Endothelial cell of umbilical vein (primary cell): ENCODE results near the gene MRPL21. TPM values are rescaled to one million over a fixed set of nuclear protein-coding genes. Genes with fewer than 3 reads are reported as not detected.

Source experiments
- BruUV-seq: library from RNA; stranded (reverse); fragments of 400-500 nt; replicated peaks from 2 replicates; lab custom pipeline; 2021; lab: Mats Ljungman, UMichigan
- CTCF ChIA-PET: fragments of 300-600, 350-600 bp; sonication (Branson Sonifier 250); formaldehyde crosslinking; loops from one replicate; lab custom pipeline; 2021; ENCODE audit warnings: antibody characterized with exemption, inconsistent platforms; lab: Charles Lee
- POLR2A ChIA-PET: fragments of 300-600, 350-600 bp; sonication (Branson Sonifier 250); formaldehyde crosslinking; loops from one replicate; lab custom pipeline; 2021; ENCODE audit warnings: antibody characterized with exemption, inconsistent platforms; lab: Charles Lee
- DNase-seq: peaks from one replicate; pipeline ENCODE4 v3.0.0-alpha.2; 2011; ENCODE audit warnings: low read depth, low spot score
- FAIRE-seq: peaks from 2 replicates; lab custom pipeline; 2011; peaks lifted over from hg19 to GRCh38; lab: Jason Lieb, UNC
- H2AFZ ChIP-seq: 2 replicates; pipeline ENCODE4 v1.6.0; 2012; ENCODE audit warnings: low read depth, low read length, control low read depth, inconsistent platforms
- H3K27ac ChIP-seq: 2 replicates; pipeline ENCODE4 v1.5.1; 2011; ENCODE audit warnings: low read depth, mild to moderate bottlenecking, control low read depth, low read length, moderate library complexity; ENCODE audit not compliant: insufficient read depth
- H3K27me3 ChIP-seq, 2 experiments: 2 replicates each; pipeline versions ENCODE4 v1.6.0 to v1.6.1; 2011; ENCODE audit warnings: low read length in 2 of 2, mixed read lengths in 1 of 2; ENCODE audit not compliant: control insufficient read depth in 2 of 2, insufficient read depth in 2 of 2
- H3K36me3 ChIP-seq, 2 experiments: 2 replicates in 1 of 2; 3 replicates in 1 of 2; pipeline ENCODE4 v1.5.1; 2011; ENCODE audit warnings: low read length in 2 of 2, mild to moderate bottlenecking in 1 of 2, moderate library complexity in 1 of 2; ENCODE audit not compliant: control insufficient read depth in 2 of 2, insufficient read depth in 2 of 2; ENCODE audit errors: extremely low read depth in 1 of 2
- H3K4me1 ChIP-seq: 3 replicates; pipeline ENCODE4 v1.5.1; 2011; ENCODE audit warnings: mild to moderate bottlenecking, low read length; ENCODE audit not compliant: control insufficient read depth, insufficient read depth; ENCODE audit errors: extremely low read depth
- H3K4me2 ChIP-seq: 2 replicates; pipeline ENCODE4 v1.6.1; 2011; ENCODE audit warnings: low read length, control low read depth, mixed read lengths; ENCODE audit not compliant: insufficient read depth
- H3K4me3 ChIP-seq, 3 experiments: fragments of 200-600 bp in 1 of 3; sonication (generic), shearing (Covaris generic) in 1 of 3; replicated peaks in 1 of 3; 2 replicates each; pipeline ENCODE4 v1.5.1; 2011 to 2016; ENCODE audit warnings: control low read depth in 3 of 3, low read length in 3 of 3, mild to moderate bottlenecking in 2 of 3, inconsistent platforms in 1 of 3, low read depth in 1 of 3, moderate library complexity in 1 of 3; ENCODE audit not compliant: insufficient read depth in 1 of 3
- H3K79me2 ChIP-seq: 2 replicates; pipeline ENCODE4 v1.6.0; 2012; ENCODE audit warnings: low read length, inconsistent platforms; ENCODE audit not compliant: control insufficient read depth, insufficient read depth
- H3K9ac ChIP-seq: replicated peaks from 2 replicates; pipeline ENCODE3; 2011; ENCODE audit warnings: low read length, control low read depth; ENCODE audit not compliant: insufficient read depth; ENCODE audit errors: extremely low read depth
- H3K9me1 ChIP-seq: replicated peaks from 3 replicates; pipeline ENCODE4 v1.6.0; 2011; ENCODE audit warnings: mild to moderate bottlenecking, low read length; ENCODE audit not compliant: control insufficient read depth, insufficient read depth; ENCODE audit errors: extremely low read depth
- H3K9me3 ChIP-seq: replicated peaks from 2 replicates; pipeline ENCODE4 v1.5.1; 2012; ENCODE audit warnings: low read length, inconsistent platforms; ENCODE audit not compliant: control insufficient read depth, insufficient read depth
- H4K20me1 ChIP-seq: replicated peaks from 2 replicates; pipeline ENCODE3; 2011; ENCODE audit warnings: mild to moderate bottlenecking, low read length; ENCODE audit not compliant: control insufficient read depth, insufficient read depth; ENCODE audit errors: extremely low read depth
- CTCF ChIP-seq, 2 donors: IDR thresholded peaks; 1 replicate in 1 of 2; 2 replicates in 1 of 2; pipeline ENCODE4 v1.5.1; 2011; ENCODE audit warnings: low read length in 2 of 2, mild to moderate bottlenecking in 2 of 2, moderate library complexity in 2 of 2, control low read depth in 1 of 2, inconsistent platforms in 1 of 2, low read depth in 1 of 2; ENCODE audit not compliant: insufficient read depth in 1 of 2; ENCODE audit errors: extremely low read depth in 1 of 2
- EZH2 ChIP-seq: IDR thresholded peaks from 2 replicates; pipeline ENCODE4 v1.6.1; 2012; ENCODE audit warnings: borderline replicate concordance, low read depth, mild to moderate bottlenecking, moderate library complexity, low read length, inconsistent platforms; ENCODE audit not compliant: severe bottlenecking
- FOS ChIP-seq: IDR thresholded peaks from 2 replicates; pipeline ENCODE4 v1.6.1; 2011; ENCODE audit warnings: mild to moderate bottlenecking, low read length, moderate library complexity, borderline replicate concordance; ENCODE audit not compliant: insufficient read depth
- GATA2 ChIP-seq: IDR thresholded peaks from 2 replicates; pipeline ENCODE4 v1.7.0; 2011; ENCODE audit warnings: low read depth, mild to moderate bottlenecking, moderate library complexity, mixed read lengths, low read length; ENCODE audit not compliant: insufficient read length, insufficient read depth
- JUN ChIP-seq: IDR thresholded peaks from 2 replicates; pipeline ENCODE4 v1.6.1; 2011; ENCODE audit warnings: borderline replicate concordance, low read depth; ENCODE audit not compliant: insufficient read length, insufficient read depth
- MAX ChIP-seq: IDR thresholded peaks from 2 replicates; pipeline ENCODE4 v1.6.1; 2011; ENCODE audit not compliant: insufficient read depth, insufficient read length
- MYC ChIP-seq: IDR thresholded peaks from one replicate; pipeline ENCODE4 v1.6.1; 2011; ENCODE audit warnings: mild to moderate bottlenecking, low read depth, low read length
- POLR2A ChIP-seq: IDR thresholded peaks from 2 replicates; pipeline ENCODE4 v1.6.1; 2012; ENCODE audit warnings: low read depth, mild to moderate bottlenecking, control low read depth, low read length
- POLR2AphosphoS5 ChIP-seq: IDR thresholded peaks from 2 replicates; pipeline ENCODE4 v1.6.1; 2012; ENCODE audit warnings: low read depth, mild to moderate bottlenecking, control low read depth, low read length, moderate library complexity; ENCODE audit not compliant: insufficient read depth
- dilution Hi-C: fragments of 300-500 bp; cut with MboI; formaldehyde crosslinking; loops from one replicate; pipeline ENCODE4 v1.15.0; 2019; ENCODE audit warnings: low sequenced_read_pairs; ENCODE audit not compliant: extremely low pct_ligation_motif_present
- intact Hi-C: fragments of 100-400 bp; cut with micrococcal nuclease; formaldehyde crosslinking; loops from one replicate; pipeline ENCODE4 v1.10.0; 2022
- polyA plus RNA-seq, 4 experiments: library from polyadenylated mRNA; depleted of rRNA in 3 of 4; stranded (reverse) in 3 of 4; unstranded in 1 of 4; fragments of >200 nt; gene quantifications; 2 replicates each; pipeline versions ENCODE4 v1.2.1 to v1.2.3, GENCODE V29; 2011 to 2012; ENCODE audit warnings: missing spikeins in 1 of 4
- total RNA-seq: library from RNA; stranded (reverse); gene quantifications from 2 replicates; pipeline ENCODE4 v1.2.3, GENCODE V29; 2021

MRPL21 gene
- total and polyA plus RNA-seq, 2 donors (not counting 3 experiments of a cell fraction or from before 2014, with no cell fraction given) = 52.2 to 65.5 TPM

- Histone ChIP-seq H3K4me1 (no peaks in the 10 kb centered on the region), H3K27me3 (no peaks in the 10 kb centered on the region), H4K20me1 (no peaks in the 10 kb centered on the region), H3K36me3 (peaks cover 10 to 44% of the 10 kb centered on the region in 2 experiments), H3K4me3 (no peak overlapping the region), H3K9ac (no peak overlapping the region), H3K9me1 (no peaks in the 10 kb centered on the region), H3K27ac (no peak overlapping the region), H3K79me2 (peaks cover 3% of the 10 kb centered on the region), H3K9me3 (no peaks in the 10 kb centered on the region), H2AFZ (no peak overlapping the region), H3K4me2 (no peak overlapping the region)
- no TSS peak for BruUV-seq
- no peak for TF ChIP-seq POLR2A
- TF ChIP-seq FOS = no peak
- TF ChIP-seq POLR2AphosphoS5 = no peak
- no peak for TF ChIP-seq GATA2
- TF ChIP-seq MAX = no peak
- ChIA-PET POLR2A (no interaction called here), CTCF (no interaction called here)
- dilution Hi-C loops = no loop called here
- FAIRE-seq = no peak
- intact Hi-C loops = no loop called here
- no peak for DNase-seq
Measured at GRCh38 chr11:68910965-68911364, 7.3 kb upstream of the MRPL21 start.

- ChIA-PET POLR2A (no interaction called here), CTCF (no interaction called here)
- Histone ChIP-seq H3K9ac (no peak overlapping the region), H3K27me3 (no peaks in the 10 kb centered on the region), H3K27ac (no peak overlapping the region), H3K4me3 (no peak overlapping the region), H3K9me1 (no peaks in the 10 kb centered on the region), H3K4me1 (peaks cover 6% of the 10 kb centered on the region), H3K79me2 (peaks cover 21% of the 10 kb centered on the region), H2AFZ (no peak overlapping the region), H4K20me1 (no peaks in the 10 kb centered on the region), H3K9me3 (no peaks in the 10 kb centered on the region), H3K36me3 (peaks cover 8 to 29% of the 10 kb centered on the region in 2 experiments), H3K4me2 (no peak overlapping the region)
- FAIRE-seq (no peak), DNase-seq (no peak)
- BruUV-seq = no TSS peak
- TF ChIP-seq MAX (no peak), EZH2 (no peak), JUN (no peak), MYC (no peak), POLR2A (no peak), CTCF (IDR thresholded peaks at IDR 0.05; ENCODE audit: extremely low read depth in 1 of 2, insufficient read depth in 1 of 2, low read depth in 1 of 2, low read length in 2 of 2) (no peak), GATA2 (no peak), POLR2AphosphoS5 (no peak), FOS (no peak)
- dilution Hi-C loops (no loop called here), intact Hi-C loops (loop anchor here (10.0 kb wide), 1 partner anchor 177 kb away; no protein-coding TSS in a partner anchor)
Measured at GRCh38 chr11:68908273-68908672, 4.6 kb upstream of the MRPL21 start.
